Gastroesophageal sphincter (tissue), 3 donors: ENCODE measurements around the gene PAQR7.

ENCODE experiments used
- CTCF ChIP-seq, 4 experiments: fragments of 200-600 bp in 2 of 4; fragments of 450-650 bp in 2 of 4; sonication (generic) in 1 of 4; IDR thresholded peaks; one replicate each; pipeline ENCODE4 v1.5.1; 2017 to 2019; ENCODE audit warnings: antibody characterized with exemption in 4 of 4, mild to moderate bottlenecking in 2 of 4, moderate library complexity in 2 of 4
- EP300 ChIP-seq: sonication (generic); formaldehyde crosslinking; IDR thresholded peaks from one replicate; pipeline ENCODE4 v1.6.1; 2017; ENCODE audit warnings: antibody characterized with exemption, mild to moderate bottlenecking
- POLR2A ChIP-seq, 2 donors: fragments of 450-650 bp; IDR thresholded peaks; one replicate each; pipeline ENCODE4 v1.6.1; 2017; ENCODE audit warnings: antibody characterized with exemption in 2 of 2, mild to moderate bottlenecking in 2 of 2, moderate library complexity in 1 of 2
- POLR2AphosphoS5 ChIP-seq: sonication (generic); formaldehyde crosslinking; IDR thresholded peaks from one replicate; pipeline ENCODE4 v1.6.1; 2017; ENCODE audit warnings: antibody characterized with exemption

GRCh38 chr1:25828491-25828890 is 47.0 kb downstream of the PAQR7 start:
- TF ChIP-seq POLR2A (IDR thresholded peaks at IDR 0.05) (no peak), POLR2AphosphoS5 (no peak), CTCF (IDR thresholded peaks at IDR 0.05) (no peak), EP300 (no peak)
